HL-60 (cell line): ENCODE results near the gene SEC14L5.

Experiments
- GABPA ChIP-seq: IDR thresholded peaks from 2 replicates; pipeline ENCODE4 v1.6.1; 2012; ENCODE audit warnings: low read depth
- POLR2AphosphoS5 ChIP-seq: IDR thresholded peaks from 2 replicates; pipeline ENCODE4 v1.6.1; 2012; ENCODE audit warnings: low read depth
- SPI1 ChIP-seq: IDR thresholded peaks from 2 replicates; pipeline ENCODE4 v1.6.1; 2012; ENCODE audit warnings: low read depth, mild to moderate bottlenecking, borderline replicate concordance
- TF ChIP-seq, protein P1 (sequence below): IDR thresholded peaks from one replicate; pipeline ENCODE4 v1.5.1; 2011; ENCODE audit warnings: low read length, control low read depth, inconsistent platforms; ENCODE audit not compliant: insufficient read depth

- TF ChIP-seq, protein P1, sequence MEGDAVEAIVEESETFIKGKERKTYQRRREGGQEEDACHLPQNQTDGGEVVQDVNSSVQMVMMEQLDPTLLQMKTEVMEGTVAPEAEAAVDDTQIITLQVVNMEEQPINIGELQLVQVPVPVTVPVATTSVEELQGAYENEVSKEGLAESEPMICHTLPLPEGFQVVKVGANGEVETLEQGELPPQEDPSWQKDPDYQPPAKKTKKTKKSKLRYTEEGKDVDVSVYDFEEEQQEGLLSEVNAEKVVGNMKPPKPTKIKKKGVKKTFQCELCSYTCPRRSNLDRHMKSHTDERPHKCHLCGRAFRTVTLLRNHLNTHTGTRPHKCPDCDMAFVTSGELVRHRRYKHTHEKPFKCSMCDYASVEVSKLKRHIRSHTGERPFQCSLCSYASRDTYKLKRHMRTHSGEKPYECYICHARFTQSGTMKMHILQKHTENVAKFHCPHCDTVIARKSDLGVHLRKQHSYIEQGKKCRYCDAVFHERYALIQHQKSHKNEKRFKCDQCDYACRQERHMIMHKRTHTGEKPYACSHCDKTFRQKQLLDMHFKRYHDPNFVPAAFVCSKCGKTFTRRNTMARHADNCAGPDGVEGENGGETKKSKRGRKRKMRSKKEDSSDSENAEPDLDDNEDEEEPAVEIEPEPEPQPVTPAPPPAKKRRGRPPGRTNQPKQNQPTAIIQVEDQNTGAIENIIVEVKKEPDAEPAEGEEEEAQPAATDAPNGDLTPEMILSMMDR, result no peak
- TF ChIP-seq SPI1 (peak; percentile 9; the same call in 1 of the 2 replicates), POLR2AphosphoS5 (no peak), GABPA (no peak)
These were observed 104.9 kb downstream of the SEC14L5 start for GRCh38 chr16:5062790-5063765.
